Measurements from ENCODE around the gene DTX1.
"Not testable (repeated sequence)": the region's sequence is repeated elsewhere in the genome, so short reads cannot be mapped to it uniquely, and the experiment has no call there.

DTX1 gene

DNA sequence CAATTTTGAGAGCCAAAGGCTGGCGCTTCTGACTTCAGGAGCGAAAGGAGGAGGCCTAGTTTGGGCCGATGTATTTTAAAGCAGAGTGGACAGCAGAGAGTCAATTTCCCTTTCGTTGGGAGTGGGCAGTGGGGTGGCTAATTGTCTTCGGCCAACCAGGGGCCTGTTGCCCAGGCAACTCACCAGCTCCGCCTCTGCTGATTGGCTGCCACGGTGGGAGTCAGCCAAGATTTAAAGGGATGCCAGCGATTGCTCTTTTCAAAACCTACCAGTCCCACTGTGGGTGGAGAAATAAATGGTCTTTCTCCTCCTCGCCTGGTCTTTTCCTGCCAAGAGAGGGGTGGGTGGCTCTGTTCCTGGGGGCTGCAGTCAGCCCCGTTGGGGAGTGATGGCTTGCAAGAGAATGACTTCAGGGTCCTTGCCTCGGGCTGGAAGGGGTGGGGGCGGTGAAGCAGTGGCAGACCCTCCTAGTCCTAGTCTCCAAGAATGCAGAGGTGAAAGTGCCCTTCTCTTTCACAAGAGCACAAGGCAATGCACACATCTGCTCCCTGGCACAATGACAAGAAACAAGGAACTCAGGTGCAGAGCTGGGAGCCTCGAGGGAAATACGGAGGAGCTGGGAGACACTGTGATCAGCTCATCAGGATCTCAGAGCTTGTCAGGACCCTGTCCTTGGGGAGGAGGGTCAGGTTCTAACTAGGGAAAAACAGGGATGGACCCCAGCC lies 41.3 kb downstream of the DTX1 start:
- DNase-seq: no peak

GRCh38 chr12:113098441-113099028 lies 42.0 kb downstream of the DTX1 start:
- DNase-seq: peak in 1 of 2 donors; percentile 17

DNA sequence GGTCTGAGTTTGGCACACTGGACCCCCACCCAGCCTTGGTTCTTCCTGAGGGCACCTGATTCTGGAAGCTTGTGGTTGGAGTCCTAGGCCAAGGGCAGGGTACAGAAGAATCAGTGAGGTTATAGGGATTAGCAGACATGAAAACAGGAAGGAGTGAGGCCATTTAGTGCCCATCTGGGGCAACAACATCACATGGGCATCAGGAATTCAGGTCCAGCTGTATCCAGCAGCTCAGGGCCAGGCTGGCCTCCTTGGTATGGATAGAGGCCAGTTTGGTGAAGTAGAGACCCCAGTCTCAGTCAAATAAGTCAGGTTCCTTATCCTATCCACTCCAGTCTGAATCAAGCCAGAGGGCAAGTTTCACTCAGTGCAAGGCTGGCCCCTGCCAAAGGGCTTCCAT lies 42.8 kb downstream of the DTX1 start:
- DNase-seq: no peak

DNA sequence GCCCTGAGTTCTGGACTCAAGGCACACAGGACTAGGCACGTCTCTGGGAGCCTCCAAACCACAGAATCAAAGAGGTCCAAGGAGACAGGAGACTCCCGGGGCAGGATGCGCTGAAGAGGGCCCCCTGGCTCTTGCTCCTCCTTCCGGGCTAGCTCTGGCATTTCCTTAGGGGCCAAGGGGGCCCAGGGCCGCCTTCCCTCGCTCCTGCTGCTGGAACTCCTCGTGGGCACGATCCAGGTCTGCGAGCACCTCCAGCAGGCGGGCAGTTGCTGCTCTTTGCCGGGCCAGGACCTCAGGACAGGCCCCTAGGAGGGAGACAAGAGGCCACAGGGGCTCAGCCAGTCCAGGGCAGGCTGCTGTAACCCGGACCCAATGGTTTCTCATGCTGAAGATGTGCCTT lies 43.2 kb downstream of the DTX1 start:
- no peak for DNase-seq

DNA sequence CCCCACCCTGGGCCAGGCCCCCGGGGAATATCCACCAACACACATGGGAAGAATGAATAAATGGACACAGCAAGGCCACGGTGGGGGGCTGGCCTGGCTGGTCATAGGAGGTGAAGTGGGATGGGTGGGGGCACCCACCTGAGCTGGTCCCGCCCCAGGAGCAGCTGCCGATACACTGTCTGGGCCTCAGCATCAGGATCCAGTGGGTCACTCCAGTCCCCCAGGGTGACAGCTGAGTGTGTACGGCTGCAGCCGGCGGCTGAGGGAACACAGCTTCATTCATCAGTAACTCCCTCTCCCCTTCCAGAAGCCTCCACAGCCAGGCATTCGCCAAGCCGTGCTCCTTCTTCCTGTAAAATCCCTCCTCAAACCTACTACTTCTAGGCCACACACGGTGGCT lies 45.2 kb downstream of the DTX1 start:
- DNase-seq: no peak

DNA sequence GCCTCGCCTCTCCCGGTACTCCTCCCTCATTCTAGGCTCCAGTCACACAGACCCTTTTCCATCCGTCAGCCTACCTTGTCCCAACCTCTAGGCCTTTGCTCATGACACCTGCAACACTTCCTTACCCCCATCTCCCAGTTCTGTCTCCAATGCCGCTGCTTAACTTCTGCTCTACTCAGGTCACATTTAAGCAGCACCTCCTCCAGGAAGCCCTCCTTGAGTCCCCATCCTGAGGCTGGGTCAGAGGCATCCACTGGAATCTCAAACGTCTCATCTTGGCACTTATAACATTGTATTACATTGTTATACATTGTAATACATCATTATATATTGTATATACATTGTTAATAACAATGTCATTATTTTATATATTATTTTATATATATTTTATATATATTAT lies 46.3 kb downstream of the DTX1 start:
- DNase-seq: no peak

DNA sequence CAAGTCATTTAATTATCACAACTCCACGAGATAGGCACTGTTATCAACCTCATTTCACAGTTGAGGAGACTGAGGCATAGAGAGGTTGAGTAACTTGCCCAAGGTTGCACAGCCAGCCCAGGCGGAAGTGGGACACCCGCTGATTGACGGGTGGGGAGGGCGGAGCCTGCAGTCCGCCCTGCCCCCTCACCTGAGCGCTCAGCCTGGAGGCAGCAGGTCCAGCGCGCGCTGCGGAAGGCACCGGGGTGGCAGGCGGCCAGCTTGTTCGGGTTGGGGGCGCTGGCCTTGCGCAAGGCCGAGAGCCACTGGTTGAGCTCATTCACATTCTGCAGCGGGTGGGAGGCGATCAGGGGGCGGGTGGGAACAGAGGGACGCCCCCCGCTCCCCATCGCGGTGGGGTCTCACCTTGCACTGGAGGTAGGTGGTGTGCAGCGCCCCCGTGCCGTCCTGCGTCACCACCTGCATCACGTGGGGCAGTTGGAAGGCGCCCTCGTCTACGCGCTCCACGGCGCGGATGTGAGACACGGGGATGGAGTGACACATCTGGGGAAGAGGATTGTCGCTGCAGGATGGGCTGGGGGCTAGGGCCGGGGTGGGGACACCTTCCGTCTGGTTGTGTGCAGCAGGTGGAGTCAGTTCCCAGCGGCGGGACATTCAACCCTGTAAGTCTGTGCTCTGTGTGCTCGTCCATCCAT lies 47.4 kb downstream of the DTX1 start:
- no peak for DNase-seq

GRCh38 chr12:113104953-113105510 lies 48.5 kb downstream of the DTX1 start:
- no peak for DNase-seq

DNA sequence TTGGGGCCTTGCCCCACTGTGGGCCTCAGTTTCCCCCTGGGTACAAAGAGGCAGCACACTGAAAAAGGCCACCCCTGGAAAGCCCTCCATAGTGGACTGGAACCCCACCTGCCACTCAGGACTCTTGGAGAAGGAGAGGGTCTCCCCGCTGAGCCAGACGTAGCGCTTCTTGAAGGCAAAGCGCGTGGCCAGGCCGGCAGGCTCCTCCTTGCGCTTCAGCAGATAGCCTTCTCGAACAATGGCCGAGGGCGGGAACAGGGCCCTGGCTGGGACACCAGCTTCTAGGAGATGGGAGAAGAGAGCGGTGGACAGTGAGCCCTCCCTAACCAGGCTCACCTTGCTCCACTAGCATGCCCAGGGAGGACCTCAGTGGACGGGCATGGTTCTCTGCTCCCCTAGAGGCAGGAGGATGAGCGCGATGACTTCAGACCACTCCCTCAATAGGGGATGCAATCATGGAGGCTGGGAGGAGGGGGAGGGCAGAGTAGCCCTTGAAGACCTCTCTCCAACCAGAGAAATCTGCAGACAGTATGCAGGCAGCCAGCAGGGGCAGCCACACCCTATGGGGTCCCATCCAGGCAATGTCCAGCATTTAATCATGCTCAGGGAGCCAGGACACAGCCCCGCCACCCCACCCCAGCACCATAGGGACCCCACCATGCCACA lies 49.2 kb downstream of the DTX1 start:
- DNase-seq: no peak

DNA sequence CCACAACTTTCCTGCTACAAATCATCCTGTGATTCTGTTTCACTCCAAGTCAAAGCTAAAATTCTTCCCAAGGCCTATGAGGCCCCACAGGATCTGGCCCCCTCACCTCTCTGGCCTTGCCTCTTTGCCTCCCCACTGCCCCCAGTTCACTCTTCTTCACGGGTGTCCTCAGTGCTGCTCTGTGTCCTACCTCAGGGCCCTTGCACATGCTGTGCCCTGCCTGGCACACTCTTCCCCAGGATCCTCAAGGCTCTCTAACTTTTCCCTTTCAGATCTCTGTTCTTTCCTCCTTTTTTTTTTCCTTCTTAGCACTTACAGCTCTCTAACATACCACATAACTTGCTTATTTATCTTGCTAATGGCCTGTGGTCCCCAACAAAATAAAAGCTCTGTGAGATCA lies 49.8 kb downstream of the DTX1 start:
- no peak for DNase-seq

GRCh38 chr12:113108308-113108707 lies 51.8 kb downstream of the DTX1 start:
- no peak for DNase-seq

GRCh38 chr12:113109360-113109759 lies 52.8 kb downstream of the DTX1 start:
- no peak for DNase-seq

DNA sequence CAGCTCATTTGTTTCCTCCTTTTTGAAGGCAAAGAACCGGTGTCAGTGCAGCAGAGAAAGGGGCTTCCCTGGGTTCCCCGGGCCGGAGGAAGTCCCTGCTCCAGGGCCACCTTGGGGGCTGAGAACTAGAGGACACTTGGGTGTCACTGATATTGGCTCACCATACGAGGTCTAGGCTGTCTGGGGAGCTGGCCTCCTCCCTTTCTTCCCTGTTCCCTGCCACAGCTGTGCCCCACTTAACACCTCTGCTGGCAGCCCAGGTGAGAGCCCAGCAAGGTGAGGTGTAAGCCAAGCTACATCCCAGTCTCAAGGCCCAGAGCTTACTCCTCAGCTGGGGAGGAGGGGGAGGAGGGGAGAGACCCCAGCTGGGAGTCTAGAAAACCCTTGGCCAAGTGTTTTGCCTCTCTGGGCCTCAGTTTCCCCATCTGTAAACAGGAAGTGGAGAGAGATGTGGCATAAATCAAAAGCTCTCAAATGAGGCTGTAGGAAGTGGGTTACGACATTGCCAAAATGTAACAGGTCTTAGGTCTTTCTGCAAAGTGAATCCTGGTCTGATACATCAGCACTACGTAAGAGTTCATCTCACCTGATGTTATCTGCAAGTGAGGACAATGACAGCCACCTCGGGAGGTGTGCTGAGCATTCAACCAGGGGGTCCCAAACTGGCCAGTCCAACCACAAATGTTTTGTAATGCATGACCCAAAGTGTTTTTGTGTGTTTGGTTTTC lies 53.5 kb downstream of the DTX1 start:
- no peak for DNase-seq

GRCh38 chr12:113111247-113111646 lies 54.7 kb downstream of the DTX1 start:
- DNase-seq: no peak

DNA sequence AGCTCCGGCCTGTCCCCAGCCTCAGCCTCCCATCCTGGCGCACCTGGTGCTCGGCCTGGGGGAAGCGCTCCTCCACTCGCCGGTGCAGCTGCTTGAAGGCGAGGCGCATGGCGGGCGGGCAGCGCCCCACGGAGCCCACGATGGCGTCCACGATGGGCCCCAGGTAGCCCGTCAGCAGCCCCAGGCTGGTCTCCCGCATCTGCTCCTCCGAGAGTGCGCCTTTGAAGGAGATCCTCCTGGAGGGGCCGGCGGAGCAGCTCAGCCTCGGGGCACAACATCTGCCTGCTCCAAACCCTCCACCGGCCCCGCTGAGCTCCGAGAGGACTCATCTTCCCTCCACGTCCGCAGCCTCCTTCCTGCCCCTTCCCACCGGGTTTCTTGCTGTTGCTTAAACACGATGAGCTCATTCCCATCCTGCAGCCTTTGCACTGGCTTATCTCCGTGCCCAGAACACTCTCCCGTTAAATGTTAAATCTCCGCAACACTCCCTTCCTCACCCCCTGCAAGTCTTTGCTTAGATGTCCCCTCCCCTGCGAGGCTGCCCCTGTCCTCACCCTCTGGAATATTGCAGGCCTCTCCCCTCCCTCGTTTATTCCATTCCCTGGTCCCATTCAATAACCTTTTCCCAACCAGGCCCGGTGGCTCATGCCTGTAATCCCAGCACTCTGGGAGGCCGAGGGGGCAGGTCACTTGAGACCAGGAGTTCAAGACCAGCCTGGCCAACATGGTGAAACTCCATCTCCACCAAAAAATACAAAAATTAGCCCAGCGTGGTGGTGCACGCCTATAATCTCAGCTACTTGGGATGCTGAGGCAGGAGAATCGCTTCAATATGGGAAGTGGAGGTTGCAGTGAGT lies 55.7 kb downstream of the DTX1 start:
- no peak for DNase-seq

DNA sequence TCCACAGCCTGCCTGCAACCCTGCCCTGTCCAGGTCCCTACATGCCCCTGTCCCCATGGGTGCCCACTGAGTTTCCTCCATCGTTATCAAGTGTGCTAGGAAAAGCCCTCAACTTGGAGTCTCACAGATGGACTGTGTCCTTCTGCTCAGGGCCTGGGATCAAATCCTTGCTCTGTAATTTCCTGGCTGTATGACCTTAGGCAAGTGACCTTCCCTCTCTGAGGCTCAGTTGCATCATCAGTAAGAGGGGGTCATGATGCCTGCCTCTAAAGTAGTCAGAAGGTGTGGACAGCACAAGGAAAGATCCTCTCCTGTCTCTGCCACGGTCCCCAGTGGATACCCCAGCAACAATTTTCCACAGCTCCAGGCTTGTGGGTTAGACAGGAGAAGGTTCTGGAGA lies 56.9 kb downstream of the DTX1 start:
- no peak for DNase-seq

DNA sequence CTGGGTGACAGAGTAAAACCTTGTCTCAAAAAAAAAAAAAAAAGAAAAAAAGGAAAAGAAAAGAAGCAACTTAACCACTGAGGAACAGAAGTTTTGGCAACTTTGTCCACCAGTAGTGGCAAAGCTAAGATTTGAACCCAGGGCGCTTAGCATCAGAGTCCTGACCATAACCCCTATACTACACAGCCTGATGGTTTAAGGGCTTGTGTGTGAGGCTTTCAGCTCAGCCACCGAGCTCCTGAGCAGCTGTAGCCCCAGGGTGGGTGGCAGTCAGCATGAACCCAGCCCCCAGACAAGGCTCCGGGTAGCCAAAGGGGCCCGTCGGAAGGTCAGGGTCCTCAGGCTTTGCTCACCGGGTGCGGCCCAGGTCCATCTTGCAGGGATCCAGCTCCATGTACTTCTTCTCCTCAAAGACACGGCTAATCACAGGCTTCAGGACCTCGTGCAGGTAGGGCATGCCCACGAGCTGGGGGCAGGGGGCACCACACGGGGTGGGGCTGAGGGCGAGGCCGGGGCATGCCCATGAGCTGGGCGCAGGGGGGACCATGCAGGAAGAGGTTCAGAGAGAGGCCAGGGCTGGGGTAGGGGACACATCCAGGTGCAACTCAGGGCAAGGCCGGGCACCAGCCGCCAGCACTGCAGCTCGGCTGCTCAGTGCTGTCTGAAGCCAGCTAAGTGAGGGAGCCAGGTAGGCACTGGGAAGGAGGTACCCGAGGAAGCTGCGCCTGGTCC lies 58.1 kb downstream of the DTX1 start:
- no peak for DNase-seq

DNA sequence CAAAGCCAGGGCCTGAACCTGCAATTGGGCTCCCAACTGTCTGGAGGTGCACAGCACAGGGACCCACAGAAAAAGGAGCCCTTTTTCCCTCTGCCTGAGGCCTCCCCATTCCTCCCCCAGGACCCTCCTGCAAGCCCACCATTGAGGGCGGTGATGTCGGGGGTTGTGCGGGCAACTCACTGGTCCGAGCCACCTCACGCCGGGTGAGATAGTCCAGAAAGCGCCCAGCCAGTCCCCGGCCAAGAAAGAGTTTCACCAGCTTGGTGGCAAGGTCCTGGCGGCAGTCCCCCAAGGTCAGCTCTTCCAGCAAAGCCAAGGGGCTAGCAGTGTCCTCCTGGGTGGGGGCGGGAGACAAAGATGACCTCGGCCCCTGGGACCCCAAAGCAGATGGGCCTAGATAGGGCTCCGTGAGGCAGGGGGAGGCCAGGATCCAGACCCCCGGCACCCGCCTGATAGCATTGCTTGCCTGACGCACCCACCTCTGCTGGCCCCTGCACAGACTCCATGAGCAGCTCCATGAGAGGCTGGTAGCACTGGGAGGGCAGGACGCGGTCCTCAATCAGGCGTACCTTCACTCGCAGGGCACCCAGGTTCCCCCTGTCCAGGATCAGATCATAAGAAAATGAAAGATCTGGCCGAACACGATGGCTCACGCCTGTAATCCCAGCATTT lies 59.1 kb downstream of the DTX1 start:
- DNase-seq: no peak

DNA sequence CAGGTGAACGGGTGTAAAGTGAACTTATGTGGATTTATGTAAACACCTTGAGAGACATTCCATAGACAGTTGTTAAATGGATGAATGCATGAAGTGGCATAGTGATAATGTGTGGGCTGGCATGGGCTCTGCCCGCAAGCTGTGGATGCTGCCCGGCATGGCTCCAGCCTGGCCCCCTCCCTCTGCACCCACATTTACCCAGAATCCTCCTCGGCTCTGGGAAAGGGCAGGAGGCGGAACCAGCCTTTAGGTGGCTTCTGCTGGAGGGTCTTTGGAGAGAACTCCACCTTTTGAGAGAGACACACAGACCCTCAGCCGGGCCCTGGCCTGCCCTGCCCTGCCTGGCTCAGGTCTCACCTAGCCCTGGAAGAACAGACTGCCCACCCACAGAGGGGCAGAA lies 60.3 kb downstream of the DTX1 start:
- no peak for DNase-seq

DNA sequence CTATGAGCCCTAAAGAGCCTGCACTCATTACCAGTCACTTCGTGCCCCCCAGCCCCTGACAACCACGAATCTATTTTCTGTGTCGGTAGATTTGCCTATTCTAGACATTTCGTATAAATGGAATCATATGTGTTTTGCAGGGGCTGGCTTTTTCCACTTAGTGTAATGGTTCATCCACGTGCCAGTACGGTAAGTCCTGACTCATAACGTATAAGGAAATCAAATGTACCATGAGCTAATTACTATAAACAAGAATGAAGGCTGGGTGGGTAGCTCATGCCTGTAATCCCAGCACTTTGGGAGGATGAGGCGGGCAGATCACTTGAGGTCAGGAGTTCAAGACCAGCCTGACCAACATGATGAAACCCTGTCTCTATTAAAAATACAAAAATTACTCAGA lies 61.2 kb downstream of the DTX1 start:
- not testable (repeated sequence) for DNase-seq

- DNase-seq: no peak
These were observed 61.6 kb downstream of the DTX1 start for GRCh38 chr12:113118142-113118541.
